ENCODE measurements around the gene ZFP64. TPM values are rescaled to one million over a fixed set of nuclear protein-coding genes. Genes with fewer than 3 reads are reported as not detected.
A peak's percentile ranks its signal among the peaks of the same experiment; 100 is the strongest.

Gene ZFP64
- total RNA-seq, 1 experiment from 2014 or later: 25.6 TPM

- intact Hi-C loops (cut with micrococcal nuclease; ENCODE audit: unreplicated experiment): no loop called here
- Histone ChIP-seq H3K4me3 (ENCODE audit: low read depth, low read length) (no peak overlapping the region), H3K9me3 (0 out of 2 replicates have a peak, but pooled peaks cover 5% of the 10 kb centered on the region), H3K27me3 (replicated peaks; ENCODE audit: control insufficient read depth, insufficient read depth, low read length) (no peaks in the 10 kb centered on the region), H3K4me1 (peaks cover 4% of the 10 kb centered on the region; the same call in 1 of the 2 replicates), H3K36me3 (ENCODE audit: control insufficient read depth, insufficient read depth, low read length) (no peaks in the 10 kb centered on the region)
- Mint-ChIP-seq H3K36me3 (ENCODE audit: insufficient read depth, unreplicated experiment) (no peaks in the 10 kb centered on the region), H3K27me3 (ENCODE audit: insufficient read depth, unreplicated experiment) (no peaks in the 10 kb centered on the region), H3K27ac (ENCODE audit: unreplicated experiment) (no peak overlapping the region), H3K4me1 (ENCODE audit: low read depth, unreplicated experiment) (peaks cover 8% of the 10 kb centered on the region), H3K9me3 (ENCODE audit: unreplicated experiment) (peaks cover 14% of the 10 kb centered on the region), H3K4me3 (ENCODE audit: unreplicated experiment) (no peak overlapping the region)
- BruUV-seq (replicated peaks): no TSS peak
- POLR2A ChIA-PET: no interaction called here
- no peak for TF ChIP-seq CTCF (IDR thresholded peaks at IDR 0.05; ENCODE audit: insufficient read depth in 1 of 2, low read depth in 1 of 2, low read length in 1 of 2, severe bottlenecking in 1 of 2, unreplicated experiment in 1 of 2)
- peak in 1 of 2 experiments; percentile 55 for DNase-seq
- CTCF ChIA-PET: interaction anchor here (0.6 to 1.5 kb wide), 4 partner anchors 10 to 523 kb away, joined by 3 to 6 read pairs (median 4); no protein-coding TSS in a partner anchor
These were observed 73.5 kb downstream of the ZFP64 start for GRCh38 chr20:52118016-52118623.

GRCh38 chr20:52110456-52110855 is 81.1 kb downstream of the ZFP64 start:
- Mint-ChIP-seq H3K27me3 (ENCODE audit: insufficient read depth, unreplicated experiment) (no peaks in the 10 kb centered on the region), H3K4me3 (ENCODE audit: unreplicated experiment) (no peak overlapping the region), H3K9me3 (ENCODE audit: unreplicated experiment) (no peaks in the 10 kb centered on the region), H3K27ac (ENCODE audit: unreplicated experiment) (no peak overlapping the region), H3K36me3 (ENCODE audit: insufficient read depth, unreplicated experiment) (no peaks in the 10 kb centered on the region), H3K4me1 (ENCODE audit: low read depth, unreplicated experiment) (peaks cover 8% of the 10 kb centered on the region)
- Histone ChIP-seq H3K27me3 (replicated peaks; ENCODE audit: control insufficient read depth, insufficient read depth, low read length) (no peaks in the 10 kb centered on the region), H3K4me3 (ENCODE audit: low read depth, low read length) (no peak overlapping the region), H3K9me3 (peaks cover 8% of the 10 kb centered on the region; the same call in 1 of the 2 replicates), H3K4me1 (no peaks in the 10 kb centered on the region), H3K36me3 (ENCODE audit: control insufficient read depth, insufficient read depth, low read length) (no peaks in the 10 kb centered on the region)
- intact Hi-C loops (cut with micrococcal nuclease; ENCODE audit: unreplicated experiment): no loop called here
- DNase-seq: no peak
- POLR2A ChIA-PET: no interaction called here
- BruUV-seq (replicated peaks): no TSS peak
- TF ChIP-seq CTCF (IDR thresholded peaks at IDR 0.05; ENCODE audit: insufficient read depth in 1 of 2, low read depth in 1 of 2, low read length in 1 of 2, severe bottlenecking in 1 of 2, unreplicated experiment in 1 of 2): no peak
- CTCF ChIA-PET: interaction anchor here (1.5 kb wide), 1 partner anchor 18 kb away, joined by 3 read pairs; no protein-coding TSS in a partner anchor

GRCh38 chr20:52105442-52106422 is 85.8 kb downstream of the ZFP64 start:
- no peak for DNase-seq
- TF ChIP-seq CTCF (IDR thresholded peaks at IDR 0.05; ENCODE audit: insufficient read depth in 1 of 2, low read depth in 1 of 2, low read length in 1 of 2, severe bottlenecking in 1 of 2, unreplicated experiment in 1 of 2): no peak
- Mint-ChIP-seq H3K27me3 (ENCODE audit: insufficient read depth, unreplicated experiment) (no peaks in the 10 kb centered on the region), H3K36me3 (ENCODE audit: insufficient read depth, unreplicated experiment) (no peaks in the 10 kb centered on the region), H3K4me3 (ENCODE audit: unreplicated experiment) (peak overlapping the region; percentile 65), H3K27ac (ENCODE audit: unreplicated experiment) (no peak overlapping the region), H3K4me1 (ENCODE audit: low read depth, unreplicated experiment) (no peaks in the 10 kb centered on the region), H3K9me3 (ENCODE audit: unreplicated experiment) (no peaks in the 10 kb centered on the region)
- POLR2A ChIA-PET: no interaction called here
- Histone ChIP-seq H3K36me3 (ENCODE audit: control insufficient read depth, insufficient read depth, low read length) (no peaks in the 10 kb centered on the region), H3K9me3 (peaks cover 12% of the 10 kb centered on the region), H3K27me3 (replicated peaks; ENCODE audit: control insufficient read depth, insufficient read depth, low read length) (no peaks in the 10 kb centered on the region), H3K4me3 (ENCODE audit: low read depth, low read length) (peak overlapping the region; percentile 28), H3K4me1 (no peaks in the 10 kb centered on the region)
- no TSS peak for BruUV-seq (replicated peaks)
- CTCF ChIA-PET: no interaction called here
- intact Hi-C loops (cut with micrococcal nuclease; ENCODE audit: unreplicated experiment): no loop called here

Data from Caco-2 (cell line).